Measurements from ENCODE around the gene HP. TPM values are rescaled to one million over a fixed set of nuclear protein-coding genes. Genes with fewer than 3 reads are reported as not detected.

The HP gene
- total and polyA plus RNA-seq, 10 of the 15 experiments (the other 5 are each of a cell fraction or from before 2014, with no cell fraction given) = 10.8 TPM; not detected in 9

DNA sequence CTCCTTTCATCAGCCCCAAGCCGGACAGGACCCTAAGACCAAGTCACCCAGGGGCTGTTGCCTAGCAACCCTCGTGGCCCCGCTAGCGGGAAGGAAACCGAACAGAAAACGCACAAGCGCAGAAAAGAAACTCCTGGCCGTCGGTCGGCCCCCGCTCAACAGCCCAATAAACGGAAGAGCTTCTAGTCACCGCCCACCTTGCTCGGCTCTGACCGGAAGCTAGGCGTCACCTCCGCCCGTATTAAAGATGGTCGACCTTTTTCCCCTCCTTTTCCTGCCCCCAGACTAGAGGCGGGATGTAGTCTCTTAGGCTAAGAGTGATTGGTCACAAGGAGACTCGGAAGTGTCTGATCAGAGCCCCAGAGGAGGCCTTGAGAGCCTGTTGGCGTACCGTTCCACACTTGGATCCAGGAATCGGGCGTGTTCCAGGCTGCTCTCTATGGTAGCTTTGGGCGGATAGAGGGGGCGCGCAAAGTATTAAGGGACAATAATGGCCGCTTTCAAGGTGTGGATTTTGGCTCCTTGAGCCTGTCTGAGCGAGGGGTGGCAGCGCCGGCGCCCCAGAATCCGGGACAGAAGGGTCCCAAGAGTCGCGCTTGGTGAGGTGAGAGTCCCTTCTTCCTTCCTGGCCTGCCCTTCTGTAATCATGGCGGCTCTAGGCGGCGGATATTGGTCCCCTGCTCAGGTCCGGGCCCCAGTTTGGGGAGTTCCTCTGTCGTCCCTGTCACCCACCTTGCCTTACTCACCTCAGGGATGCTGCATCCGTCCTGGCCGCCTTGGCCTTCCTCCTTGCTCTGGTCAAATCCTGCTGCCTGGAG, 39.4 kb downstream of the HP start, which contains the start of the genes DHX38 and TXNL4B (continued):
- TF ChIP-seq BMI1 (IDR thresholded peaks at IDR 0.05; ENCODE audit: borderline replicate concordance) = peak; percentile 98
- TF ChIP-seq, protein P1, sequence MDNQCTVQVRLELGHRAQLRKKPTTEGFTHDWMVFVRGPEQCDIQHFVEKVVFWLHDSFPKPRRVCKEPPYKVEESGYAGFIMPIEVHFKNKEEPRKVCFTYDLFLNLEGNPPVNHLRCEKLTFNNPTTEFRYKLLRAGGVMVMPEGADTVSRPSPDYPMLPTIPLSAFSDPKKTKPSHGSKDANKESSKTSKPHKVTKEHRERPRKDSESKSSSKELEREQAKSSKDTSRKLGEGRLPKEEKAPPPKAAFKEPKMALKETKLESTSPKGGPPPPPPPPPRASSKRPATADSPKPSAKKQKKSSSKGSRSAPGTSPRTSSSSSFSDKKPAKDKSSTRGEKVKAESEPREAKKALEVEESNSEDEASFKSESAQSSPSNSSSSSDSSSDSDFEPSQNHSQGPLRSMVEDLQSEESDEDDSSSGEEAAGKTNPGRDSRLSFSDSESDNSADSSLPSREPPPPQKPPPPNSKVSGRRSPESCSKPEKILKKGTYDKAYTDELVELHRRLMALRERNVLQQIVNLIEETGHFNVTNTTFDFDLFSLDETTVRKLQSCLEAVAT (IDR thresholded peaks at IDR 0.05) = 0 out of 2 replicates have a peak, but pooled peaks have one; percentile 26
- no peak for TF ChIP-seq SMARCA5 (IDR thresholded peaks at IDR 0.05)
- TF ChIP-seq, protein P2, sequence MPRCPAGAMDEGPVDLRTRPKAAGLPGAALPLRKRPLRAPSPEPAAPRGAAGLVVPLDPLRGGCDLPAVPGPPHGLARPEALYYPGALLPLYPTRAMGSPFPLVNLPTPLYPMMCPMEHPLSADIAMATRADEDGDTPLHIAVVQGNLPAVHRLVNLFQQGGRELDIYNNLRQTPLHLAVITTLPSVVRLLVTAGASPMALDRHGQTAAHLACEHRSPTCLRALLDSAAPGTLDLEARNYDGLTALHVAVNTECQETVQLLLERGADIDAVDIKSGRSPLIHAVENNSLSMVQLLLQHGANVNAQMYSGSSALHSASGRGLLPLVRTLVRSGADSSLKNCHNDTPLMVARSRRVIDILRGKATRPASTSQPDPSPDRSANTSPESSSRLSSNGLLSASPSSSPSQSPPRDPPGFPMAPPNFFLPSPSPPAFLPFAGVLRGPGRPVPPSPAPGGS (IDR thresholded peaks at IDR 0.05; ENCODE audit: borderline replicate concordance, insufficient read depth, low read depth, low read length, poor library complexity, severe bottlenecking) = no peak
- TF ChIP-seq GATAD2B (conservative IDR thresholded peaks at IDR 0.05; ENCODE audit: low read depth) = no peak
- TF ChIP-seq LARP7 (IDR thresholded peaks at IDR 0.05) = no peak
- peak; percentile 61 for TF ChIP-seq FOXK2 (IDR thresholded peaks at IDR 0.05)
- no peak for TF ChIP-seq NR2F1 (conservative IDR thresholded peaks at IDR 0.05)
- TF ChIP-seq, protein P3, sequence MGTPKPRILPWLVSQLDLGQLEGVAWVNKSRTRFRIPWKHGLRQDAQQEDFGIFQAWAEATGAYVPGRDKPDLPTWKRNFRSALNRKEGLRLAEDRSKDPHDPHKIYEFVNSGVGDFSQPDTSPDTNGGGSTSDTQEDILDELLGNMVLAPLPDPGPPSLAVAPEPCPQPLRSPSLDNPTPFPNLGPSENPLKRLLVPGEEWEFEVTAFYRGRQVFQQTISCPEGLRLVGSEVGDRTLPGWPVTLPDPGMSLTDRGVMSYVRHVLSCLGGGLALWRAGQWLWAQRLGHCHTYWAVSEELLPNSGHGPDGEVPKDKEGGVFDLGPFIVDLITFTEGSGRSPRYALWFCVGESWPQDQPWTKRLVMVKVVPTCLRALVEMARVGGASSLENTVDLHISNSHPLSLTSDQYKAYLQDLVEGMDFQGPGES (IDR thresholded peaks at IDR 0.05) = peak; percentile 72
- no peak for TF ChIP-seq SMC3 (IDR thresholded peaks at IDR 0.05; ENCODE audit: borderline replicate concordance, low read length)
- TF ChIP-seq, protein P4, sequence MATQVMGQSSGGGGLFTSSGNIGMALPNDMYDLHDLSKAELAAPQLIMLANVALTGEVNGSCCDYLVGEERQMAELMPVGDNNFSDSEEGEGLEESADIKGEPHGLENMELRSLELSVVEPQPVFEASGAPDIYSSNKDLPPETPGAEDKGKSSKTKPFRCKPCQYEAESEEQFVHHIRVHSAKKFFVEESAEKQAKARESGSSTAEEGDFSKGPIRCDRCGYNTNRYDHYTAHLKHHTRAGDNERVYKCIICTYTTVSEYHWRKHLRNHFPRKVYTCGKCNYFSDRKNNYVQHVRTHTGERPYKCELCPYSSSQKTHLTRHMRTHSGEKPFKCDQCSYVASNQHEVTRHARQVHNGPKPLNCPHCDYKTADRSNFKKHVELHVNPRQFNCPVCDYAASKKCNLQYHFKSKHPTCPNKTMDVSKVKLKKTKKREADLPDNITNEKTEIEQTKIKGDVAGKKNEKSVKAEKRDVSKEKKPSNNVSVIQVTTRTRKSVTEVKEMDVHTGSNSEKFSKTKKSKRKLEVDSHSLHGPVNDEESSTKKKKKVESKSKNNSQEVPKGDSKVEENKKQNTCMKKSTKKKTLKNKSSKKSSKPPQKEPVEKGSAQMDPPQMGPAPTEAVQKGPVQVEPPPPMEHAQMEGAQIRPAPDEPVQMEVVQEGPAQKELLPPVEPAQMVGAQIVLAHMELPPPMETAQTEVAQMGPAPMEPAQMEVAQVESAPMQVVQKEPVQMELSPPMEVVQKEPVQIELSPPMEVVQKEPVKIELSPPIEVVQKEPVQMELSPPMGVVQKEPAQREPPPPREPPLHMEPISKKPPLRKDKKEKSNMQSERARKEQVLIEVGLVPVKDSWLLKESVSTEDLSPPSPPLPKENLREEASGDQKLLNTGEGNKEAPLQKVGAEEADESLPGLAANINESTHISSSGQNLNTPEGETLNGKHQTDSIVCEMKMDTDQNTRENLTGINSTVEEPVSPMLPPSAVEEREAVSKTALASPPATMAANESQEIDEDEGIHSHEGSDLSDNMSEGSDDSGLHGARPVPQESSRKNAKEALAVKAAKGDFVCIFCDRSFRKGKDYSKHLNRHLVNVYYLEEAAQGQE (IDR thresholded peaks at IDR 0.05; ENCODE audit: low read depth, low read length) = peak; percentile 53; the same call in 1 of the 2 replicates
- TF ChIP-seq CBX3 (IDR thresholded peaks at IDR 0.05; ENCODE audit: borderline replicate concordance, low read depth) = no peak
- no peak for TF ChIP-seq TBL1XR1 (IDR thresholded peaks at IDR 0.05; ENCODE audit: low read depth, low read length)
- no peak for TF ChIP-seq TCF12 (IDR thresholded peaks at IDR 0.05; ENCODE audit: low read depth, low read length)
- TF ChIP-seq POLR2AphosphoS5 (IDR thresholded peaks at IDR 0.05; ENCODE audit: low read length) = peak; percentile 94
- TF ChIP-seq MEF2A (IDR thresholded peaks at IDR 0.05; ENCODE audit: insufficient read depth, low read depth, low read length) = 0 out of 2 replicates have a peak, but pooled peaks have one; percentile 14
- TF ChIP-seq, protein P5, sequence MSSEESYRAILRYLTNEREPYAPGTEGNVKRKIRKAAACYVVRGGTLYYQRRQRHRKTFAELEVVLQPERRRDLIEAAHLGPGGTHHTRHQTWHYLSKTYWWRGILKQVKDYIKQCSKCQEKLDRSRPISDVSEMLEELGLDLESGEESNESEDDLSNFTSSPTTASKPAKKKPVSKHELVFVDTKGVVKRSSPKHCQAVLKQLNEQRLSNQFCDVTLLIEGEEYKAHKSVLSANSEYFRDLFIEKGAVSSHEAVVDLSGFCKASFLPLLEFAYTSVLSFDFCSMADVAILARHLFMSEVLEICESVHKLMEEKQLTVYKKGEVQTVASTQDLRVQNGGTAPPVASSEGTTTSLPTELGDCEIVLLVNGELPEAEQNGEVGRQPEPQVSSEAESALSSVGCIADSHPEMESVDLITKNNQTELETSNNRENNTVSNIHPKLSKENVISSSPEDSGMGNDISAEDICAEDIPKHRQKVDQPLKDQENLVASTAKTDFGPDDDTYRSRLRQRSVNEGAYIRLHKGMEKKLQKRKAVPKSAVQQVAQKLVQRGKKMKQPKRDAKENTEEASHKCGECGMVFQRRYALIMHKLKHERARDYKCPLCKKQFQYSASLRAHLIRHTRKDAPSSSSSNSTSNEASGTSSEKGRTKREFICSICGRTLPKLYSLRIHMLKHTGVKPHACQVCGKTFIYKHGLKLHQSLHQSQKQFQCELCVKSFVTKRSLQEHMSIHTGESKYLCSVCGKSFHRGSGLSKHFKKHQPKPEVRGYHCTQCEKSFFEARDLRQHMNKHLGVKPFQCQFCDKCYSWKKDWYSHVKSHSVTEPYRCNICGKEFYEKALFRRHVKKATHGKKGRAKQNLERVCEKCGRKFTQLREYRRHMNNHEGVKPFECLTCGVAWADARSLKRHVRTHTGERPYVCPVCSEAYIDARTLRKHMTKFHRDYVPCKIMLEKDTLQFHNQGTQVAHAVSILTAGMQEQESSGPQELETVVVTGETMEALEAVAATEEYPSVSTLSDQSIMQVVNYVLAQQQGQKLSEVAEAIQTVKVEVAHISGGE (CRISPR knock-in tag; IDR thresholded peaks at IDR 0.05) = no peak; the same call in 1 of the 2 replicates

Data from GM12878 (cell line).